ENCODE measurements around the gene PNPLA7. TPM values are rescaled to one million over a fixed set of nuclear protein-coding genes. Genes with fewer than 3 reads are reported as not detected.

Gene PNPLA7
- total and polyA plus RNA-seq, 4 donors, result 0.79 to 8.9 (median 7.7) TPM

DNA sequence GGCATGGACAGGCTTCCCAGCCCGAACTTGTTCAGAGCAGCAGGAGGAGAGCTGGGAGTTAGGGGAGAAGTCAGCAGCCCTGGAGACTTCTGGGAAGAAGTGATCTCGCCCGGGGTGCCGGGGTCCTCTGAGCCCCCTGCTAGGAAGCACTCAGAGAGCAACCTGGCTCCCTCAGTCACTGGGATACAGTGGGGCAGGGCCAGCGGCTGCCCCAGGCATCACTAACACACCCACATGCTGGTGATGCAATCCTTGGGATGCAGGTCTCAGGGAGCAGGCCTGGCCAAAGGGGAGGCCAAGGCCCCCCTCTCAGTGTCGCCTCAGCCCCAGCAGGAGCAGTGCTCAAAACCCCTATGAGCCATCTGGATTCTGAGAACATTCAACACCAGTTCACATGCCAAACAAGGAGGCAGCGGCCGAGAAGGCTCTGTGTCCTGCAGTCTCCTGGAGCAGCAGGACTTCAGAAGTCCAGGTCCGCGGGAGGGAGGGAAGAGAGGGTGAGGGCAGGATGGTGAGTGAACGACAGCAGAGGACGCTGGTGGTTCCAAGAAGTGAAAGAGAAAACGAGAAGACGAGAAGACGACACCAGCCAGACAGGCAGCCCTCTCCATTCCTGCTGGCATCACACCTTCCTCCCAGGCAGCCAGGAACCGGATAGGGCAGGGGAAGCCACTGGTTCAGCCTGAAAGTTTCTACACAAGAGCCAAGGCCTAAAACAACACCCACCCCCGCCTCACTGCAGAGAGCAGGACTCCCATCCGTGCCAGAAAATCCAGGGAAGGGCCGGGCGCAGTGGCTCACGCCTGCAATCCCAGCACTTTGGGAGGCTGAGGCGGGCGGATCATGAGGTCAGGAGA is 2.3 kb downstream of the PNPLA7 start:
- WGBS, 2 donors, result 86 to 93% methylated on average over 22 to 23 of the region's 23 CpGs
- no peaks in the 10 kb centered on the region for H3K27me3 ChIP-seq (ENCODE audit: control insufficient read depth in 3 of 3, insufficient read depth in 3 of 3, low read length in 2 of 3)
- no peak overlapping the region for H3K4me3 ChIP-seq
- ATAC-seq (ENCODE audit: insufficient read depth, low FRiP score) (no peak), DNase-seq (no peak)
- TF ChIP-seq, protein P1, sequence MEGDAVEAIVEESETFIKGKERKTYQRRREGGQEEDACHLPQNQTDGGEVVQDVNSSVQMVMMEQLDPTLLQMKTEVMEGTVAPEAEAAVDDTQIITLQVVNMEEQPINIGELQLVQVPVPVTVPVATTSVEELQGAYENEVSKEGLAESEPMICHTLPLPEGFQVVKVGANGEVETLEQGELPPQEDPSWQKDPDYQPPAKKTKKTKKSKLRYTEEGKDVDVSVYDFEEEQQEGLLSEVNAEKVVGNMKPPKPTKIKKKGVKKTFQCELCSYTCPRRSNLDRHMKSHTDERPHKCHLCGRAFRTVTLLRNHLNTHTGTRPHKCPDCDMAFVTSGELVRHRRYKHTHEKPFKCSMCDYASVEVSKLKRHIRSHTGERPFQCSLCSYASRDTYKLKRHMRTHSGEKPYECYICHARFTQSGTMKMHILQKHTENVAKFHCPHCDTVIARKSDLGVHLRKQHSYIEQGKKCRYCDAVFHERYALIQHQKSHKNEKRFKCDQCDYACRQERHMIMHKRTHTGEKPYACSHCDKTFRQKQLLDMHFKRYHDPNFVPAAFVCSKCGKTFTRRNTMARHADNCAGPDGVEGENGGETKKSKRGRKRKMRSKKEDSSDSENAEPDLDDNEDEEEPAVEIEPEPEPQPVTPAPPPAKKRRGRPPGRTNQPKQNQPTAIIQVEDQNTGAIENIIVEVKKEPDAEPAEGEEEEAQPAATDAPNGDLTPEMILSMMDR (IDR thresholded peaks at IDR 0.05; ENCODE audit: control extremely low read depth, extremely low read depth), result no peak
- peaks cover 0 to 3% (median 0%) of the 10 kb centered on the region in 4 donors for H3K36me3 ChIP-seq (ENCODE audit: control insufficient read depth in 4 of 4, insufficient read depth in 4 of 4, low read length in 4 of 4)
- no peak overlapping the region for H3K9ac ChIP-seq (ENCODE audit: insufficient read depth in 1 of 2, low read length in 2 of 2)
- H3K27ac ChIP-seq (ENCODE audit: low read depth in 1 of 2, low read length in 1 of 2), result no peak overlapping the region
- peaks cover 0 to 19% (median 6%) of the 10 kb centered on the region in 5 donors for H3K4me1 ChIP-seq (ENCODE audit: control insufficient read depth in 5 of 5, insufficient read depth in 5 of 5, low read length in 5 of 5)
- no peaks in the 10 kb centered on the region for H3K9me3 ChIP-seq (ENCODE audit: control insufficient read depth in 4 of 4, insufficient read depth in 3 of 4, low read length in 3 of 4)

DNA sequence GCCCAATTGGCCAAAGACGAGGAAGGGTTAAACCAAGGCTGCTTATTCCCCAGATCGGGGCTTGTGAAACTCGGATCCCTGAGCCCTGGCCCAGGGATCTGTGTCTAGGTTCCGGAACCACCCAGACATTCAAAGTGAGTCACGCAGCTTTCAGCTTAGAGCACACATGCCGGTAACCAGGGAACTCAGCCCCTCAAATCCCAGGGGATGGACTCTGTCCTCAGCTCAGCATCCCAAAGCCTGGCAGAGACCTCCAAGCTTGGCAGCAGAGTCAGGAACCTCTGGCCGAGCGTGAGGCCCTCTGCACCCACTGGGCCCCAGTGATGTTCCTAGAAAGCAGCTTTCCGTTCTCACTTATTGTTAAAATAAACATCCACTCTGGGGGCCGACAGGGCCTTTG is 5.1 kb downstream of the PNPLA7 start:
- Histone ChIP-seq H3K4me1 (ENCODE audit: control insufficient read depth in 5 of 5, insufficient read depth in 5 of 5, low read length in 5 of 5) (peaks cover 0 to 10% (median 4%) of the 10 kb centered on the region in 5 donors), H3K27ac (ENCODE audit: low read depth in 1 of 2, low read length in 1 of 2) (no peak overlapping the region), H3K27me3 (ENCODE audit: control insufficient read depth in 3 of 3, insufficient read depth in 3 of 3, low read length in 2 of 3) (no peaks in the 10 kb centered on the region), H3K9me3 (ENCODE audit: control insufficient read depth in 4 of 4, insufficient read depth in 3 of 4, low read length in 3 of 4) (no peaks in the 10 kb centered on the region), H3K4me3 (no peak overlapping the region), H3K36me3 (ENCODE audit: control insufficient read depth in 4 of 4, insufficient read depth in 4 of 4, low read length in 4 of 4) (peaks cover 0 to 8% (median 0%) of the 10 kb centered on the region in 4 donors), H3K9ac (ENCODE audit: insufficient read depth in 1 of 2, low read length in 2 of 2) (no peak overlapping the region)
- DNase-seq, result peak in 1 of 3 donors; percentile 24
- WGBS, 2 donors, result 82 to 84% methylated on average over 10 of the region's 10 CpGs
- no peak for ATAC-seq (ENCODE audit: insufficient read depth, low FRiP score)
- TF ChIP-seq, protein P1 (IDR thresholded peaks at IDR 0.05; ENCODE audit: control extremely low read depth, extremely low read depth), result no peak

DNA sequence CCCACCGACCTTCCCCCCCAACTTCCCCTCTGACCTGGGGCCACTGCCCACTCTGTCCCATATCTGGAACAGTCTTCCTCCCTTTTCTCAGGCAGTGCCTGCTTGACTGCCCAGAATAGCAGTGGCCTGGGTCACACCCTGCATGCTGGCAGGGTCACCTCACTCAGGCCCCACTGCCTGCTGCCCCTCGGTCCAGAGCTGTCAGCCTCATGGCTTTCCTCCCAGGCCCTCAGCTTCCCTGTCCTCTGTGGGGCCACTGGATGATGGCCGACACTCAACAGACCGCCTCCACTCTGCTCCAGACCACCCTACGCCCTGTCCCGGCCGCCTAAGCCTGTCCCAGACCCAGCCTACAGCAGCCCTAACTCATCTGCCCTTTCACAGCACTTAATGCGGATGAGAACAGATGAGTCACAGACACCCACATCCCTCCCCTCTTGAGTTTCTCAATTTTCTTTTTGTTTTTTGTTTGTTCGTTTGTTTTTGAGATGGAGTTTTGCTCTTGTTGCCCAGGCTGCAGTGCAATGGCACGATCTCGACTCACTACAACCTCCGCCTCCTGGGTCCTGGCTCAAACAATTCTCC is 5.9 kb downstream of the PNPLA7 start:
- no peak for ATAC-seq (ENCODE audit: insufficient read depth, low FRiP score)
- WGBS, 2 donors, result 88 to 91% methylated on average over 12 of the region's 12 CpGs

More for the DNA sequence above, 5.9 kb downstream of the PNPLA7 start:
- Histone ChIP-seq H3K36me3 (ENCODE audit: control insufficient read depth in 4 of 4, insufficient read depth in 4 of 4, low read length in 4 of 4) (peaks cover 0 to 8% (median 0%) of the 10 kb centered on the region in 4 donors), H3K27ac (ENCODE audit: low read depth in 1 of 2, low read length in 1 of 2) (no peak overlapping the region), H3K9ac (ENCODE audit: insufficient read depth in 1 of 2, low read length in 2 of 2) (no peak overlapping the region), H3K9me3 (ENCODE audit: control insufficient read depth in 4 of 4, insufficient read depth in 3 of 4, low read length in 3 of 4) (no peaks in the 10 kb centered on the region), H3K4me3 (no peak overlapping the region), H3K4me1 (ENCODE audit: control insufficient read depth in 5 of 5, insufficient read depth in 5 of 5, low read length in 5 of 5) (peaks cover 0 to 4% (median 0%) of the 10 kb centered on the region in 5 donors), H3K27me3 (ENCODE audit: control insufficient read depth in 3 of 3, insufficient read depth in 3 of 3, low read length in 2 of 3) (no peaks in the 10 kb centered on the region)
- no peak for DNase-seq
- TF ChIP-seq, protein P1 (IDR thresholded peaks at IDR 0.05; ENCODE audit: control extremely low read depth, extremely low read depth), result no peak

Data from lung (tissue), 12 donors.